ENCODE measurements around the gene CHD3. TPM values are rescaled to one million over a fixed set of nuclear protein-coding genes. Genes with fewer than 3 reads are reported as not detected.

Gene CHD3
- total RNA-seq, 1 experiment from 2014 or later: 30.1 TPM

DNA sequence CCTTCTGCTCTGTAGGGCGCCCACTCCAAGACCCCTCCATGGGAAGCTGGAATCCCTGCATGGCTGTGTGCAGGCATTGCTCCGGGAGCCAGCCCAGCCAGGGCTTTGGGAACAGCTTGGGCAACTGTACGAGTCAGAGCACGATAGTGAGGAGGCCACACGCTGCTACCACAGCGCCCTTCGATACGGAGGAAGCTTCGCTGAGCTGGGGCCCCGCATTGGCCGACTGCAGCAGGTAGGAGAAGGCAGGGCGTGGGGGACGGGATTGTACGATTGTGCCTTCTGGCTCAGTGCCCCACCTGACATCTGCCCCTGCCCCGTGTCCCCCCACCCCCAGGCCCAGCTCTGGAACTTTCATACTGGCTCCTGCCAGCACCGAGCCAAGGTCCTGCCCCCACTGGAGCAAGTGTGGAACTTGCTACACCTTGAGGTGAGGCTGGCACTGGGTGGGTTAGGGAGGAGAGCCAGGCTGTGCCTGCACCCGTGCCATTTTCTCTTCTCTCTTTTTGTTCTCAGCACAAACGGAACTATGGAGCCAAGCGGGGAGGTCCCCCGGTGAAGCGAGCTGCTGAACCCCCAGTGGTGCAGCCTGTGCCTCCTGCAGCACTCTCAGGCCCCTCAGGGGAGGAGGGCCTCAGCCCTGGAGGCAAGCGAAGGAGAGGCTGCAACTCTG lies 42.4 kb upstream of the CHD3 start:
- no peak overlapping the region for H3K4me3 ChIP-seq (ENCODE audit: insufficient read depth, low read depth, low read length)
- peaks cover 17% of the 10 kb centered on the region for H3K27me3 ChIP-seq (ENCODE audit: control insufficient read depth, insufficient read depth, low read length)
- H3K36me3 ChIP-seq (replicated peaks; ENCODE audit: control insufficient read depth, insufficient read depth, low read length): no peaks in the 10 kb centered on the region
- DNase-seq: no peak

GRCh38 chr17:7846765-7847661 lies 41.6 kb upstream of the CHD3 start:
- no peaks in the 10 kb centered on the region for H3K36me3 ChIP-seq (replicated peaks; ENCODE audit: control insufficient read depth, insufficient read depth, low read length)
- no peak overlapping the region for H3K4me3 ChIP-seq (ENCODE audit: insufficient read depth, low read depth, low read length)
- DNase-seq: peak; percentile 48
- peaks cover 17% of the 10 kb centered on the region for H3K27me3 ChIP-seq (ENCODE audit: control insufficient read depth, insufficient read depth, low read length)

- DNase-seq: peak; percentile 23
- Histone ChIP-seq H3K27me3 (ENCODE audit: control insufficient read depth, insufficient read depth, low read length) (peaks cover 27% of the 10 kb centered on the region), H3K4me3 (ENCODE audit: insufficient read depth, low read depth, low read length) (no peak overlapping the region), H3K36me3 (replicated peaks; ENCODE audit: control insufficient read depth, insufficient read depth, low read length) (no peaks in the 10 kb centered on the region)
These were observed 40.4 kb upstream of the CHD3 start for GRCh38 chr17:7848131-7848579.

DNA sequence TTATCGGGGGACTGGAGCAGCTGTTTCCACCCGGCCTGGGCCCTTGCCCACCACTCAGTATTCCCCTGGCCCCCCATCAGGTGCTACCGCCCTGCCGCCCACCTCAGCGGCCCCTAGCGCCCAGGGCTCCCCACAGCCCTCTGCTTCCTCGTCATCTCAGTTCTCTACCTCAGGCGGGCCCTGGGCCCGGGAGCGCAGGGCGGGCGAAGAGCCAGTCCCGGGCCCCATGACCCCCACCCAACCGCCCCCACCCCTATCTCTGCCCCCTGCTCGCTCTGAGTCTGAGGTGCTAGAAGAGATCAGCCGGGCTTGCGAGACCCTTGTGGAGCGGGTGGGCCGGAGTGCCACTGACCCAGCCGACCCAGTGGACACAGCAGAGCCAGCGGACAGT lies 39.9 kb upstream of the CHD3 start:
- Histone ChIP-seq H3K4me3 (ENCODE audit: insufficient read depth, low read depth, low read length) (no peak overlapping the region), H3K36me3 (replicated peaks; ENCODE audit: control insufficient read depth, insufficient read depth, low read length) (no peaks in the 10 kb centered on the region), H3K27me3 (ENCODE audit: control insufficient read depth, insufficient read depth, low read length) (peaks cover 32% of the 10 kb centered on the region)
- peak; percentile 36 for DNase-seq

GRCh38 chr17:7849130-7849750 lies 39.3 kb upstream of the CHD3 start:
- Histone ChIP-seq H3K36me3 (replicated peaks; ENCODE audit: control insufficient read depth, insufficient read depth, low read length) (no peaks in the 10 kb centered on the region), H3K27me3 (ENCODE audit: control insufficient read depth, insufficient read depth, low read length) (peaks cover 36% of the 10 kb centered on the region), H3K4me3 (ENCODE audit: insufficient read depth, low read depth, low read length) (no peak overlapping the region)
- DNase-seq: peak; percentile 26

DNA sequence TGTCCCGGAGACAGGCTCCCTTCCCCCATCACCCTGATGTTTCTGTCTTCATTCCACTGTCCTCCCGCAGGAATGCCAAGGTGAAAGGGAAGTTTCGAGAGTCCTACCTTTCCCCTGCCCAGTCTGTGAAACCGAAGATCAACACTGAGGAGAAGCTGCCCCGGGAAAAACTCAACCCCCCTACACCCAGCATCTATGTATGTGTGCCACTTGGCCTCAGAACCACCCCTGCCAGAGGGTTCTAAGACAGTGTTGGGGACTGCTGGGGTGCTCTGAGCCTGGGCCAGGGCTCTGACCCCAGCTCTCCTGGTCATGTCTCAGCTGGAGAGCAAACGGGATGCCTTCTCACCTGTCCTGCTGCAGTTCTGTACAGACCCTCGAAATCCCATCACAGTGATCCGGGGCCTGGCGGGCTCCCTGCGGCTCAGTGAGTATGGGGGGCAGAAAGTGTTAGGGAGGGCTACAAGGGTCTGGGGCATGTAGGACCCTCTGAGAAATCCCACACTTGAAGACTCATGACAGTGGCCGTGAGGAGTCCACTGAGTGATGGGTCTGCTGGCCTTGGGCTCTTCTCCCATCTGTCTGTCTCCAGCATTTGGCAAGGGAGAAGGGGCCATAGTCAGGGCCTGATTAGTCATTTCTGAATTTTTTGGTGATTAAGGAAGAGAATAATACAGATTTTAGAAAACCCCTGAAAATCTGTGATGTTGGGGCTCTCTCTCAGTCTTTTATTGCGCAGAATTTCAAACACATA lies 38.7 kb upstream of the CHD3 start:
- Histone ChIP-seq H3K4me3 (ENCODE audit: insufficient read depth, low read depth, low read length) (no peak overlapping the region), H3K27me3 (ENCODE audit: control insufficient read depth, insufficient read depth, low read length) (peaks cover 43% of the 10 kb centered on the region), H3K36me3 (replicated peaks; ENCODE audit: control insufficient read depth, insufficient read depth, low read length) (no peaks in the 10 kb centered on the region)
- no peak for DNase-seq

DNA sequence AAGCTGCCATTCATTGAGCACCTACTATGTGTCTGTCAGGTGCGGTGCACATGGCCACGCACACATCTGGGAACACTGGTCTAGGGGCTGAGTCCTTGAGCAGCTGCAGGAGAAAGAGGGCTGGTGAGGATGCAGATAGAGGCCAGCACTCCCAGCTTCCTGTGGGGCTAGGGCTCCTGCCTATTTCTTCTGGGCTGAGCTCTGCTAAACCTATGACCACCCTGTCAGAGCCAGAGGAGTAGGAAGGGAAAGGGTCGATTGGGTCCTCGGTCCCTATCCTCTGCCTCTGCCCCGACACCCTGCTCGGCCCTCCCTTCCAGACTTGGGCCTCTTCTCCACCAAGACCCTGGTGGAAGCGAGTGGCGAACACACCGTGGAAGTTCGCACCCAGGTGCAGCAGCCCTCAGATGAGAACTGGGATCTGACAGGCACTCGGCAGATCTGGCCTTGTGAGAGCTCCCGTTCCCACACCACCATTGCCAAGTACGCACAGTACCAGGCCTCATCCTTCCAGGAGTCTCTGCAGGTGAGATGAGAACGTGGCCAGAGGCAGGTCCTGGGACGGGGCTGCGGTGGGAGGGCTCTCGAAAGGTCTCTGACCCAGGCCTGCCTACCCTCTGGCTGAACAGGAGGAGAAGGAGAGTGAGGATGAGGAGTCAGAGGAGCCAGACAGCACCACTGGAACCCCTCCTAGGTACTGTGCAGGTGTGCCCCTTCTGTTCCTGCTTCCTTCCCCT lies 37.7 kb upstream of the CHD3 start:
- Histone ChIP-seq H3K4me3 (ENCODE audit: insufficient read depth, low read depth, low read length) (peak overlapping the region; percentile 68), H3K27me3 (ENCODE audit: control insufficient read depth, insufficient read depth, low read length) (peaks cover 49% of the 10 kb centered on the region), H3K36me3 (replicated peaks; ENCODE audit: control insufficient read depth, insufficient read depth, low read length) (no peaks in the 10 kb centered on the region)
- peak; percentile 22 for DNase-seq

- Histone ChIP-seq H3K4me3 (ENCODE audit: insufficient read depth, low read depth, low read length) (peak overlapping the region; percentile 68), H3K36me3 (replicated peaks; ENCODE audit: control insufficient read depth, insufficient read depth, low read length) (no peaks in the 10 kb centered on the region), H3K27me3 (ENCODE audit: control insufficient read depth, insufficient read depth, low read length) (peaks cover 56% of the 10 kb centered on the region)
- peak; percentile 97 for DNase-seq
These were observed 36.9 kb upstream of the CHD3 start for GRCh38 chr17:7851438-7852261.

GRCh38 chr17:7852262-7852670 lies 36.3 kb upstream of the CHD3 start:
- Histone ChIP-seq H3K27me3 (ENCODE audit: control insufficient read depth, insufficient read depth, low read length) (peaks cover 56% of the 10 kb centered on the region), H3K4me3 (ENCODE audit: insufficient read depth, low read depth, low read length) (no peak overlapping the region), H3K36me3 (replicated peaks; ENCODE audit: control insufficient read depth, insufficient read depth, low read length) (no peaks in the 10 kb centered on the region)

GRCh38 chr17:7852919-7853690 lies 35.5 kb upstream of the CHD3 start:
- DNase-seq: peak; percentile 84
- Histone ChIP-seq H3K36me3 (replicated peaks; ENCODE audit: control insufficient read depth, insufficient read depth, low read length) (no peaks in the 10 kb centered on the region), H3K4me3 (ENCODE audit: insufficient read depth, low read depth, low read length) (peak overlapping the region; percentile 19), H3K27me3 (ENCODE audit: control insufficient read depth, insufficient read depth, low read length) (peaks cover 56% of the 10 kb centered on the region)

More at GRCh38 chr17:7852262-7852670, 36.3 kb upstream of the CHD3 start:
- peak; percentile 57 for DNase-seq

- peak; percentile 80 for DNase-seq
- Histone ChIP-seq H3K36me3 (replicated peaks; ENCODE audit: control insufficient read depth, insufficient read depth, low read length) (no peaks in the 10 kb centered on the region), H3K27me3 (ENCODE audit: control insufficient read depth, insufficient read depth, low read length) (peaks cover 56% of the 10 kb centered on the region), H3K4me3 (ENCODE audit: insufficient read depth, low read depth, low read length) (peak overlapping the region; percentile 12; the same call in 1 of the 2 replicates)
These were observed 34.9 kb upstream of the CHD3 start for GRCh38 chr17:7853691-7854038.

DNA sequence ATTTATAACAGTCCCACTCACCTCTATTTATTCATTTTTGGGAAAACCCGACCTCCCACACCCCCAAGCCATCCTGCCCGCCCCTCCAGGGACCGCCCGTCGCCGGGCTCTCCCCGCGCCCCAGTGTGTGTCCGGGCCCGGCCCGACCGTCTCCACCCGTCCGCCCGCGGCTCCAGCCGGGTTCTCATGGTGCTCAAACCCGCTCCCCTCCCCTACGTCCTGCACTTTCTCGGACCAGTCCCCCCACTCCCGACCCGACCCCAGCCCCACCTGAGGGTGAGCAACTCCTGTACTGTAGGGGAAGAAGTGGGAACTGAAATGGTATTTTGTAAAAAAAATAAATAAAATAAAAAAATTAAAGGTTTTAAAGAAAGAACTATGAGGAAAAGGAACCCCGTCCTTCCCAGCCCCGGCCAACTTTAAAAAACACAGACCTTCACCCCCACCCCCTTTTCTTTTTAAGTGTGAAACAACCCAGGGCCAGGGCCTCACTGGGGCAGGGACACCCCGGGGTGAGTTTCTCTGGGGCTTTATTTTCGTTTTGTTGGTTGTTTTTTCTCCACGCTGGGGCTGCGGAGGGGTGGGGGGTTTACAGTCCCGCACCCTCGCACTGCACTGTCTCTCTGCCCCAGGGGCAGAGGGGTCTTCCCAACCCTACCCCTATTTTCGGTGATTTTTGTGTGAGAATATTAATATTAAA lies 34.4 kb upstream of the CHD3 start:
- DNase-seq: peak; percentile 76
- no peaks in the 10 kb centered on the region for H3K36me3 ChIP-seq (replicated peaks; ENCODE audit: control insufficient read depth, insufficient read depth, low read length)
- H3K4me3 ChIP-seq (ENCODE audit: insufficient read depth, low read depth, low read length): peak overlapping the region; percentile 82
- peaks cover 56% of the 10 kb centered on the region for H3K27me3 ChIP-seq (ENCODE audit: control insufficient read depth, insufficient read depth, low read length)
